ENCODE data around the gene GLRX5.

DNA sequence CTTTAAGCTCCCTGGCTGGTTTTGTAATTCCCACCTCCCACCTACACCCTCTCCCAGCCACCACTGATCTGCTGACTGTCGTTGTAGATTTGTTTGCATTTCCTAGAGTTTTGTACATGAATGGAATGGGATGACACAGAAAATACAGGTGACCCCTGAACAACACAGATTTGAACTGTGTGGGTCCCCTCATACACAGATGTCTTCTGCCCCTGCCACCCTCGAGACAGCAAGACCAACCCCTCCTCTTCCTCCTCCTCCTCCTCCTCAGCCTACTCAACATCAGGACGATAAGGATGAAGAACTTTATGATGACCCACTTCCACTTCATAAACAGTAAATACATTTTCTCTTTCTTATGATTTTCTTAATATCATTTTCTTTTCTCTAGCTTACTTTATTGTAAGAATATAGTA is 47.2 kb upstream of the GLRX5 start:
- TF ChIP-seq, protein P1, sequence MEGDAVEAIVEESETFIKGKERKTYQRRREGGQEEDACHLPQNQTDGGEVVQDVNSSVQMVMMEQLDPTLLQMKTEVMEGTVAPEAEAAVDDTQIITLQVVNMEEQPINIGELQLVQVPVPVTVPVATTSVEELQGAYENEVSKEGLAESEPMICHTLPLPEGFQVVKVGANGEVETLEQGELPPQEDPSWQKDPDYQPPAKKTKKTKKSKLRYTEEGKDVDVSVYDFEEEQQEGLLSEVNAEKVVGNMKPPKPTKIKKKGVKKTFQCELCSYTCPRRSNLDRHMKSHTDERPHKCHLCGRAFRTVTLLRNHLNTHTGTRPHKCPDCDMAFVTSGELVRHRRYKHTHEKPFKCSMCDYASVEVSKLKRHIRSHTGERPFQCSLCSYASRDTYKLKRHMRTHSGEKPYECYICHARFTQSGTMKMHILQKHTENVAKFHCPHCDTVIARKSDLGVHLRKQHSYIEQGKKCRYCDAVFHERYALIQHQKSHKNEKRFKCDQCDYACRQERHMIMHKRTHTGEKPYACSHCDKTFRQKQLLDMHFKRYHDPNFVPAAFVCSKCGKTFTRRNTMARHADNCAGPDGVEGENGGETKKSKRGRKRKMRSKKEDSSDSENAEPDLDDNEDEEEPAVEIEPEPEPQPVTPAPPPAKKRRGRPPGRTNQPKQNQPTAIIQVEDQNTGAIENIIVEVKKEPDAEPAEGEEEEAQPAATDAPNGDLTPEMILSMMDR (IDR thresholded peaks at IDR 0.05): no peak
- TF ChIP-seq POLR2A (IDR thresholded peaks at IDR 0.05): no peak
